Caco-2 (cell line): ENCODE results near the gene RSPH6A. TPM values are rescaled to one million over a fixed set of nuclear protein-coding genes. Genes with fewer than 3 reads are reported as not detected.

ENCODE experiments used
- BruUV-seq: library from RNA; stranded (reverse); fragments of 400-500 nt; replicated peaks from 2 replicates; lab custom pipeline; 2021; lab: Mats Ljungman, UMichigan
- CTCF ChIA-PET: fragments of 300-600 bp; sonication (Branson Sonifier 250); formaldehyde crosslinking; loops from one replicate; lab custom pipeline; 2022; ENCODE audit warnings: antibody characterized with exemption; lab: Charles Lee
- POLR2A ChIA-PET: fragments of 300-600 bp; sonication (Branson Sonifier 250); formaldehyde crosslinking; loops from one replicate; lab custom pipeline; 2022; ENCODE audit warnings: antibody characterized with exemption; lab: Charles Lee
- DNase-seq, 2 experiments: peaks; one replicate each; pipeline versions ENCODE4 v3.0.0 to v3.0.0-alpha.2; 2020 to 2022
- H3K27me3 ChIP-seq: replicated peaks from 2 replicates; pipeline ENCODE4 v1.6.0; 2011; ENCODE audit warnings: low read length; ENCODE audit not compliant: control insufficient read depth, insufficient read depth
- H3K36me3 ChIP-seq: 2 replicates; pipeline ENCODE4 v1.5.1; 2011; ENCODE audit warnings: low read length; ENCODE audit not compliant: control insufficient read depth, insufficient read depth
- H3K4me1 ChIP-seq: fragments of 250-450 bp; sonication (Bioruptor Pico); 2 replicates; pipeline ENCODE4 v1.5.1; 2020; ENCODE audit warnings: mild to moderate bottlenecking
- H3K4me3 ChIP-seq: 2 replicates; pipeline ENCODE4 v1.5.1; 2011; ENCODE audit warnings: low read depth, mild to moderate bottlenecking, control low read depth, low read length
- H3K9me3 ChIP-seq: fragments of 250-450 bp; sonication (Bioruptor Pico); 2 replicates; pipeline ENCODE4 v1.5.1; 2020; ENCODE audit warnings: mild to moderate bottlenecking, moderate library complexity
- H3K27ac Mint-ChIP-seq: one replicate; pipeline ENCODE4 v1.8.0; 2022; ENCODE audit warnings: mixed read lengths; ENCODE audit not compliant: unreplicated experiment
- H3K27me3 Mint-ChIP-seq: one replicate; pipeline ENCODE4 v1.8.0; 2022; ENCODE audit warnings: mixed read lengths; ENCODE audit not compliant: insufficient read depth, unreplicated experiment
- H3K36me3 Mint-ChIP-seq: one replicate; pipeline ENCODE4 v1.8.0; 2022; ENCODE audit warnings: mild to moderate bottlenecking, mixed read lengths; ENCODE audit not compliant: insufficient read depth, unreplicated experiment
- H3K4me1 Mint-ChIP-seq: one replicate; pipeline ENCODE4 v1.8.0; 2022; ENCODE audit warnings: low read depth, mixed read lengths; ENCODE audit not compliant: unreplicated experiment
- H3K4me3 Mint-ChIP-seq: one replicate; pipeline ENCODE4 v1.8.0; 2022; ENCODE audit warnings: mild to moderate bottlenecking, moderate library complexity, mixed read lengths; ENCODE audit not compliant: unreplicated experiment
- H3K9me3 Mint-ChIP-seq: one replicate; pipeline ENCODE4 v1.8.0; 2022; ENCODE audit warnings: mixed read lengths; ENCODE audit not compliant: unreplicated experiment
- CTCF ChIP-seq, 2 experiments: fragments of 200-600 bp in 1 of 2; IDR thresholded peaks; 1 replicate in 1 of 2; 2 replicates in 1 of 2; pipeline versions ENCODE4 v1.5.1 to v1.8.0; 2011 to 2022; ENCODE audit warnings: antibody characterized with exemption in 1 of 2, control low read depth in 1 of 2, inconsistent platforms in 1 of 2, low read depth in 1 of 2, low read length in 1 of 2, mild to moderate bottlenecking in 1 of 2, moderate library complexity in 1 of 2; ENCODE audit not compliant: insufficient read depth in 1 of 2, severe bottlenecking in 1 of 2, unreplicated experiment in 1 of 2
- intact Hi-C: fragments of 100-400 bp; cut with micrococcal nuclease; formaldehyde crosslinking; loops from one replicate; pipeline ENCODE4 v1.10.0; 2022; ENCODE audit not compliant: unreplicated experiment
- total RNA-seq: library from RNA; stranded (reverse); gene quantifications from 2 replicates; pipeline ENCODE4 v1.2.3, GENCODE V29; 2022

The RSPH6A gene
- total RNA-seq, 1 experiment from 2014 or later: 0.23 TPM

- no peaks in the 10 kb centered on the region for H3K9me3 ChIP-seq
- no TSS peak for BruUV-seq
- Mint-ChIP-seq H3K27me3 (no peaks in the 10 kb centered on the region), H3K4me1 (peaks cover 14% of the 10 kb centered on the region), H3K9me3 (no peaks in the 10 kb centered on the region), H3K27ac (peak overlapping the region; percentile 79), H3K4me3 (peak overlapping the region; percentile 97), H3K36me3 (peaks cover 59% of the 10 kb centered on the region)
- no peaks in the 10 kb centered on the region for H3K27me3 ChIP-seq
- no peaks in the 10 kb centered on the region for H3K36me3 ChIP-seq
- DNase-seq: peak; percentile 79
- H3K4me3 ChIP-seq: peak overlapping the region; percentile 68
- intact Hi-C loops: no loop called here
- H3K4me1 ChIP-seq: peaks cover 6% of the 10 kb centered on the region
- POLR2A ChIA-PET: interaction anchor here (0.6 to 3.7 kb wide), 9 partner anchors 38 to 184 kb away, joined by 3 to 64 read pairs (median 7); partner anchors contain the start of genes FBXO46, IRF2BP1, QPCTL and SNRPD2
- TF ChIP-seq CTCF (IDR thresholded peaks at IDR 0.05; ENCODE audit: insufficient read depth in 1 of 2, low read depth in 1 of 2, low read length in 1 of 2, severe bottlenecking in 1 of 2, unreplicated experiment in 1 of 2): no peak
- CTCF ChIA-PET: interaction anchor here (0.8 to 3.1 kb wide), 6 partner anchors 11 to 114 kb away, joined by 3 to 82 read pairs (median 6); partner anchors contain the start of gene QPCTL
These were observed 47.0 kb downstream of the RSPH6A start for GRCh38 chr19:45767881-45768654.

- no peaks in the 10 kb centered on the region for H3K36me3 ChIP-seq
- peaks cover 52% of the 10 kb centered on the region for H3K36me3 Mint-ChIP-seq
- H3K27me3 Mint-ChIP-seq: no peaks in the 10 kb centered on the region
- intact Hi-C loops: no loop called here
- CTCF ChIA-PET: interaction anchor here (0.6 to 1.3 kb wide), 5 partner anchors 13 to 115 kb away, joined by 3 to 9 read pairs (median 3); partner anchors contain the start of gene QPCTL
- POLR2A ChIA-PET: interaction anchor here (0.6 to 3.7 kb wide), 6 partner anchors 37 to 119 kb away, joined by 3 to 64 read pairs (median 14); partner anchors contain the start of genes FBXO46, IRF2BP1, QPCTL and SNRPD2
- no TSS peak for BruUV-seq
- no peaks in the 10 kb centered on the region for H3K27me3 ChIP-seq
- H3K4me1 ChIP-seq: peaks cover 6% of the 10 kb centered on the region
- H3K9me3 Mint-ChIP-seq: no peaks in the 10 kb centered on the region
- TF ChIP-seq CTCF (IDR thresholded peaks at IDR 0.05; ENCODE audit: insufficient read depth in 1 of 2, low read depth in 1 of 2, low read length in 1 of 2, severe bottlenecking in 1 of 2, unreplicated experiment in 1 of 2): no peak
- H3K4me3 ChIP-seq: peak overlapping the region; percentile 68
- peak overlapping the region; percentile 79 for H3K27ac Mint-ChIP-seq
- no peaks in the 10 kb centered on the region for H3K9me3 ChIP-seq
- H3K4me1 Mint-ChIP-seq: peaks cover 14% of the 10 kb centered on the region
- peak overlapping the region; percentile 97 for H3K4me3 Mint-ChIP-seq
- peak; percentile 72 to 74 for DNase-seq
These were observed 47.7 kb downstream of the RSPH6A start for GRCh38 chr19:45767410-45767880.

- TF ChIP-seq CTCF (IDR thresholded peaks at IDR 0.05; ENCODE audit: insufficient read depth in 1 of 2, low read depth in 1 of 2, low read length in 1 of 2, severe bottlenecking in 1 of 2, unreplicated experiment in 1 of 2): no peak
- Mint-ChIP-seq H3K4me1 (peaks cover 14% of the 10 kb centered on the region), H3K9me3 (no peaks in the 10 kb centered on the region), H3K27ac (peak overlapping the region; percentile 79), H3K4me3 (peak overlapping the region; percentile 97), H3K36me3 (peaks cover 47% of the 10 kb centered on the region), H3K27me3 (no peaks in the 10 kb centered on the region)
- ChIA-PET POLR2A (interaction anchor here (0.6 to 3.6 kb wide), 2 partner anchors 49 to 119 kb away, joined by 4 to 64 read pairs; partner anchors contain the start of gene IRF2BP1), CTCF (interaction anchor here (0.6 to 1.3 kb wide), 4 partner anchors 13 to 86 kb away, joined by 3 to 9 read pairs (median 6); partner anchors contain the start of gene QPCTL)
- Histone ChIP-seq H3K36me3 (no peaks in the 10 kb centered on the region), H3K9me3 (no peaks in the 10 kb centered on the region), H3K27me3 (no peaks in the 10 kb centered on the region), H3K4me1 (peaks cover 6% of the 10 kb centered on the region), H3K4me3 (peak overlapping the region; percentile 68)
- no TSS peak for BruUV-seq
- intact Hi-C loops: no loop called here
- DNase-seq: no peak
These were observed 48.2 kb downstream of the RSPH6A start for GRCh38 chr19:45766869-45767346.
